Natural killer cell (primary cell): ENCODE measurements around the gene NYNRIN. TPM values are rescaled to one million over a fixed set of nuclear protein-coding genes. Genes with fewer than 3 reads are reported as not detected.

Experiments
- ATAC-seq, 3 donors: fragments of 150-1000 bp in 2 of 3; fragments of 200-7000 bp in 1 of 3; cut with Tn5 transposase; 1 replicate in 1 of 3; 2 replicates in 2 of 3; pipeline ENCODE4 v1.10.0; 2021; ENCODE audit warnings: mild to moderate bottlenecking in 2 of 3, moderate library complexity in 2 of 3
- DNase-seq, 2 donors: peaks; one replicate each; pipeline versions ENCODE4 v3.0.0 to v3.0.0-alpha.2; 2013 to 2021; ENCODE audit warnings: mixed read lengths in 1 of 2
- H3K27ac ChIP-seq: one replicate; pipeline ENCODE4 v1.5.1; 2013; ENCODE audit warnings: mild to moderate bottlenecking, low read length
- H3K27me3 ChIP-seq: one replicate; pipeline ENCODE4 v1.6.1; 2013; ENCODE audit warnings: low read length; ENCODE audit not compliant: control insufficient read depth, insufficient read depth
- H3K36me3 ChIP-seq: one replicate; pipeline ENCODE4 v1.6.1; 2013; ENCODE audit warnings: low read length; ENCODE audit not compliant: control insufficient read depth, insufficient read depth
- H3K4me1 ChIP-seq: one replicate; pipeline ENCODE4 v1.6.1; 2013; ENCODE audit warnings: low read length; ENCODE audit not compliant: control insufficient read depth, insufficient read depth
- H3K4me3 ChIP-seq: one replicate; pipeline ENCODE4 v1.5.1; 2013; ENCODE audit warnings: low read length
- H3K9me3 ChIP-seq: one replicate; pipeline ENCODE4 v1.6.1; 2013; ENCODE audit warnings: low read length; ENCODE audit not compliant: control insufficient read depth, insufficient read depth
- H3K27ac Mint-ChIP-seq, 2 donors: one replicate each; pipeline ENCODE4 v1.8.0; 2022; ENCODE audit warnings: mild to moderate bottlenecking in 2 of 2, mixed read lengths in 2 of 2, moderate library complexity in 1 of 2
- H3K27me3 Mint-ChIP-seq, 2 donors: one replicate each; pipeline ENCODE4 v1.8.0; 2022; ENCODE audit warnings: low read depth in 2 of 2, mixed read lengths in 2 of 2
- H3K36me3 Mint-ChIP-seq: one replicate; pipeline ENCODE4 v1.8.0; 2022; ENCODE audit warnings: mixed read lengths
- H3K4me1 Mint-ChIP-seq, 2 donors: one replicate each; pipeline ENCODE4 v1.8.0; 2022; ENCODE audit warnings: mixed read lengths in 2 of 2
- H3K4me3 Mint-ChIP-seq: one replicate; pipeline ENCODE4 v1.8.0; 2022; ENCODE audit warnings: mild to moderate bottlenecking, moderate library complexity, mixed read lengths
- H3K9me3 Mint-ChIP-seq, 2 donors: one replicate each; pipeline ENCODE4 v1.8.0; 2022; ENCODE audit warnings: mixed read lengths in 2 of 2
- CTCF ChIP-seq: fragments of 200-600 bp; IDR thresholded peaks from one replicate; pipeline ENCODE4 v1.8.0; 2022; ENCODE audit warnings: antibody characterized with exemption
- WGBS: methylation state at CpG from one replicate; pipeline ENCODE4 v1.1.7; 2013; ENCODE audit warnings: missing lambda C conversion rate; ENCODE audit not compliant: insufficient coverage; 5-methylcytosine and 5-hydroxymethylcytosine counted together
- intact Hi-C: fragments of 100-400 bp; cut with micrococcal nuclease; formaldehyde crosslinking; loops from one replicate; pipeline ENCODE4 v1.14.2; 2022
- total RNA-seq, 4 donors: library from RNA; stranded (reverse); fragments of 120-200 nt in 1 of 4; gene quantifications; one replicate each; pipeline versions ENCODE4 v1.2.3 to v1.2.4, GENCODE V29; 2013 to 2022

NYNRIN gene
- total RNA-seq, 3 donors from 2014 or later (not counting 1 experiment from before 2014, with no cell fraction given): 0.23 to 0.53 (median 0.42) TPM

GRCh38 chr14:24360281-24360680 lies 38.5 kb upstream of the NYNRIN start:
- no peak overlapping the region for H3K27ac ChIP-seq
- no peaks in the 10 kb centered on the region for H3K36me3 ChIP-seq
- Mint-ChIP-seq H3K27me3 (peaks cover 21 to 47% of the 10 kb centered on the region in 2 donors), H3K4me1 (peaks cover 0 to 2% of the 10 kb centered on the region in 2 donors), H3K4me3 (no peak overlapping the region), H3K36me3 (no peaks in the 10 kb centered on the region), H3K27ac (no peak overlapping the region), H3K9me3 (no peaks in the 10 kb centered on the region)
- WGBS: 92% methylated on average over 3 of the region's 3 CpGs
- intact Hi-C loops: no loop called here
- H3K9me3 ChIP-seq: no peaks in the 10 kb centered on the region
- H3K27me3 ChIP-seq: peaks cover 4% of the 10 kb centered on the region
- no peak for ATAC-seq
- DNase-seq: no peak
- H3K4me1 ChIP-seq: no peaks in the 10 kb centered on the region
- no peak overlapping the region for H3K4me3 ChIP-seq
- TF ChIP-seq CTCF: no peak

GRCh38 chr14:24361326-24361725 lies 37.5 kb upstream of the NYNRIN start:
- WGBS: no CpG with 5 or more reads among the region's 2 CpGs
- no peak for ATAC-seq
- intact Hi-C loops: no loop called here

GRCh38 chr14:24362241-24362960 lies 36.4 kb upstream of the NYNRIN start:
- DNase-seq (no peak), ATAC-seq (no peak)
- H3K27ac Mint-ChIP-seq: no peak overlapping the region
- H3K27me3 Mint-ChIP-seq: peaks cover 36 to 52% of the 10 kb centered on the region in 2 donors
- Histone ChIP-seq H3K9me3 (no peaks in the 10 kb centered on the region), H3K36me3 (no peaks in the 10 kb centered on the region), H3K4me3 (no peak overlapping the region), H3K4me1 (peaks cover 20% of the 10 kb centered on the region), H3K27me3 (peaks cover 23% of the 10 kb centered on the region), H3K27ac (no peak overlapping the region)
- peaks cover 17% of the 10 kb centered on the region in 2 donors for H3K4me1 Mint-ChIP-seq
- H3K4me3 Mint-ChIP-seq: no peak overlapping the region
- WGBS: 50% methylated on average over 1 of the region's 2 CpGs
- no peak for TF ChIP-seq CTCF
- no peaks in the 10 kb centered on the region for H3K9me3 Mint-ChIP-seq
- no peaks in the 10 kb centered on the region for H3K36me3 Mint-ChIP-seq
- intact Hi-C loops: no loop called here

More at GRCh38 chr14:24361326-24361725, 37.5 kb upstream of the NYNRIN start:
- Histone ChIP-seq H3K27me3 (peaks cover 13% of the 10 kb centered on the region), H3K4me1 (peaks cover 9% of the 10 kb centered on the region), H3K9me3 (no peaks in the 10 kb centered on the region), H3K36me3 (no peaks in the 10 kb centered on the region), H3K4me3 (no peak overlapping the region), H3K27ac (no peak overlapping the region)
- Mint-ChIP-seq H3K9me3 (no peaks in the 10 kb centered on the region), H3K36me3 (no peaks in the 10 kb centered on the region), H3K27ac (no peak overlapping the region), H3K27me3 (peaks cover 28 to 55% of the 10 kb centered on the region in 2 donors), H3K4me3 (no peak overlapping the region), H3K4me1 (peaks cover 8 to 9% of the 10 kb centered on the region in 2 donors)
- no peak for DNase-seq
- no peak for TF ChIP-seq CTCF

- Histone ChIP-seq H3K27me3 (peaks cover 32% of the 10 kb centered on the region), H3K4me1 (peaks cover 30% of the 10 kb centered on the region), H3K27ac (no peak overlapping the region), H3K9me3 (no peaks in the 10 kb centered on the region), H3K4me3 (no peak overlapping the region), H3K36me3 (no peaks in the 10 kb centered on the region)
- Mint-ChIP-seq H3K27me3 (peaks cover 40 to 49% of the 10 kb centered on the region in 2 donors), H3K4me3 (no peak overlapping the region), H3K4me1 (peaks cover 19 to 27% of the 10 kb centered on the region in 2 donors), H3K36me3 (no peaks in the 10 kb centered on the region), H3K9me3 (no peaks in the 10 kb centered on the region), H3K27ac (no peak overlapping the region)
- TF ChIP-seq CTCF: no peak
- ATAC-seq: no peak
- no peak for DNase-seq
- intact Hi-C loops: no loop called here
- 82% methylated on average over 5 of the region's 5 CpGs for WGBS
Observed at GRCh38 chr14:24363401-24363800, 35.4 kb upstream of the NYNRIN start.
